Measurements from ENCODE around the gene KIRREL3. TPM values are rescaled to one million over a fixed set of nuclear protein-coding genes. Genes with fewer than 3 reads are reported as not detected.

The KIRREL3 gene
- total and polyA plus RNA-seq, 3 experiments from 2014 or later = not detected

GRCh38 chr11:126996036-126996804 lies 4.3 kb downstream of the KIRREL3 start:
- Histone ChIP-seq H3K9me3 (ENCODE audit: low read length) (no peaks in the 10 kb centered on the region), H3K27me3 (ENCODE audit: insufficient read depth, low read length, poor library complexity, severe bottlenecking) (no peaks in the 10 kb centered on the region), H3K4me3 (ENCODE audit: low read length) (no peak overlapping the region), H3K27ac (ENCODE audit: low read depth, low read length) (no peak overlapping the region), H3K4me1 (ENCODE audit: insufficient read depth, low read length) (no peaks in the 10 kb centered on the region), H3K36me3 (ENCODE audit: insufficient read depth, low read length) (no peaks in the 10 kb centered on the region)
- Mint-ChIP-seq H3K27ac (peak overlapping the region in 1 of 8 donors; percentile 23), H3K36me3 (no peaks in the 10 kb centered on the region), H3K4me1 (no peaks in the 10 kb centered on the region), H3K9me3 (no peaks in the 10 kb centered on the region), H3K4me3 (no peak overlapping the region), H3K27me3 (peaks cover 13 to 31% of the 10 kb centered on the region in 2 donors)
- ChIA-PET POLR2A (no interaction called here), CTCF (no interaction called here)
- DNase-seq = no peak

GRCh38 chr11:126993599-126993998 lies 7.0 kb downstream of the KIRREL3 start:
- Mint-ChIP-seq H3K36me3 (no peaks in the 10 kb centered on the region), H3K4me1 (no peaks in the 10 kb centered on the region), H3K27ac (no peak overlapping the region), H3K9me3 (no peaks in the 10 kb centered on the region), H3K27me3 (peaks cover 22 to 30% of the 10 kb centered on the region in 2 donors), H3K4me3 (no peak overlapping the region)
- ChIA-PET CTCF (no interaction called here), POLR2A (no interaction called here)
- Histone ChIP-seq H3K36me3 (ENCODE audit: insufficient read depth, low read length) (no peaks in the 10 kb centered on the region), H3K4me3 (ENCODE audit: low read length) (no peak overlapping the region), H3K27me3 (ENCODE audit: insufficient read depth, low read length, poor library complexity, severe bottlenecking) (no peaks in the 10 kb centered on the region), H3K27ac (ENCODE audit: low read depth, low read length) (no peak overlapping the region), H3K9me3 (ENCODE audit: low read length) (no peaks in the 10 kb centered on the region), H3K4me1 (ENCODE audit: insufficient read depth, low read length) (no peaks in the 10 kb centered on the region)
- DNase-seq = no peak

DNA sequence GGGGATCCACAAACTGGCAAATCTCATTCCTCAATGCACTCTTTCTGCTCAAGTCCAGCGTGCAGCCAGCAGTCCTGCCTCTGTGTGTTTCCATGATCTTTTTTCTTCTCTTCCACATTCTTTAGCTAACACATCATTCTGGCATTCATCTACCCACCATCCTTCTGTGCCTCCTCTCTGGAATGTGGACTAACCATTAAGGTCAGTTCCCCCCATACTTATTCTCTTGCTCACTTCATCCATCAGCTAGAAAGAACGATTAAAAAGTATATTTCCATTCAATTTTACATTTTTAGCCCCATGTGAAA lies 7.8 kb downstream of the KIRREL3 start:
- H3K9me3 ChIP-seq (ENCODE audit: low read length) = no peaks in the 10 kb centered on the region
- H3K27me3 ChIP-seq (ENCODE audit: insufficient read depth, low read length, poor library complexity, severe bottlenecking) = no peaks in the 10 kb centered on the region
- no peaks in the 10 kb centered on the region for H3K36me3 ChIP-seq (ENCODE audit: insufficient read depth, low read length)
- H3K4me3 ChIP-seq (ENCODE audit: low read length) = no peak overlapping the region
- ChIA-PET CTCF (no interaction called here), POLR2A (no interaction called here)
- H3K4me1 Mint-ChIP-seq = no peaks in the 10 kb centered on the region
- H3K9me3 Mint-ChIP-seq = no peaks in the 10 kb centered on the region
- H3K4me1 ChIP-seq (ENCODE audit: insufficient read depth, low read length) = no peaks in the 10 kb centered on the region
- H3K27me3 Mint-ChIP-seq = peaks cover 22 to 30% of the 10 kb centered on the region in 2 donors
- no peak for DNase-seq
- no peaks in the 10 kb centered on the region for H3K36me3 Mint-ChIP-seq
- no peak overlapping the region for H3K27ac Mint-ChIP-seq
- H3K27ac ChIP-seq (ENCODE audit: low read depth, low read length) = no peak overlapping the region
- H3K4me3 Mint-ChIP-seq = no peak overlapping the region

DNA sequence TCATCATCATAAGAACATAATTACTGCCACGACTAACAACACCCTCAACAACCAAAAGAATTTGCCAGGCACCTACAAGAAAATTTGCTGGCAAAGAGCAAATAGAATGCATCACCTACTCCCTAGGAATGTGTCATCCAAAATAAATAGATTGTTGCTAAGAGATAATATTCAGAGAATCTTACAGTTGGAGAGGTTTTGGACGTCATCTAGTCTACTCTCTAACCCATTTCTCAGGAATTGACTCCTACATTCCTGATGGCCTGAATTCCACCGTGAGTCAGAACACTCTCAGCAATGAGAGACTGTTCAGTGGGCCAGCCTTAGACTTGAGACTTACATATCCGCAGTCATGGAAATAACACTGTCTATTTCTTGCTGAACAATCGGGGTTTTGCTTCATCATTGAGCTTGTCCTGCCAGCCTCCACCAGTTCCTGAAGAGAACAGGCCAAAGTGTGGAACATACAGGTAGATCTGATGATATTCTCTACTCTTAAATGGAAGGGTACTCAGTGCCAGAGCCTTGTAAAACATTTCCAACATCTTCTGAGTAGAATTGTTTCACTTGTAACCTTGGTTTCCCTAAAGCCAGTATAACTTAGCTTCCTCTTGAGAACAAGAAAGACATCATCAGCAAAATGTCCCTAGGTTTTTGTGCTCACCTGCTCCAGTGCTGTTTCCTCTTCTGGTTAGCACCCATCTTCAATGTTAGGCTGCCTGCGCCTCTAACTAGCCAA lies 8.3 kb downstream of the KIRREL3 start:
- DNase-seq = no peak
- Mint-ChIP-seq H3K4me3 (no peak overlapping the region), H3K36me3 (no peaks in the 10 kb centered on the region), H3K4me1 (no peaks in the 10 kb centered on the region), H3K27ac (no peak overlapping the region), H3K27me3 (peaks cover 19 to 26% of the 10 kb centered on the region in 2 donors), H3K9me3 (no peaks in the 10 kb centered on the region)
- POLR2A ChIA-PET = no interaction called here
- Histone ChIP-seq H3K36me3 (ENCODE audit: insufficient read depth, low read length) (no peaks in the 10 kb centered on the region), H3K9me3 (ENCODE audit: low read length) (no peaks in the 10 kb centered on the region), H3K27ac (ENCODE audit: low read depth, low read length) (no peak overlapping the region), H3K4me1 (ENCODE audit: insufficient read depth, low read length) (no peaks in the 10 kb centered on the region), H3K27me3 (ENCODE audit: insufficient read depth, low read length, poor library complexity, severe bottlenecking) (no peaks in the 10 kb centered on the region), H3K4me3 (ENCODE audit: low read length) (no peak overlapping the region)
- CTCF ChIA-PET = interaction anchor here (1.3 kb wide), 1 partner anchor 11 kb away, joined by 4 read pairs; no protein-coding TSS in a partner anchor

GRCh38 chr11:126991596-126991995 lies 9.0 kb downstream of the KIRREL3 start:
- Histone ChIP-seq H3K4me3 (ENCODE audit: low read length) (no peak overlapping the region), H3K9me3 (ENCODE audit: low read length) (no peaks in the 10 kb centered on the region), H3K27ac (ENCODE audit: low read depth, low read length) (no peak overlapping the region), H3K4me1 (ENCODE audit: insufficient read depth, low read length) (no peaks in the 10 kb centered on the region), H3K36me3 (ENCODE audit: insufficient read depth, low read length) (no peaks in the 10 kb centered on the region), H3K27me3 (ENCODE audit: insufficient read depth, low read length, poor library complexity, severe bottlenecking) (no peaks in the 10 kb centered on the region)
- Mint-ChIP-seq H3K9me3 (no peaks in the 10 kb centered on the region), H3K27me3 (peaks cover 14 to 20% of the 10 kb centered on the region in 2 donors), H3K36me3 (no peaks in the 10 kb centered on the region), H3K4me3 (no peak overlapping the region), H3K27ac (no peak overlapping the region), H3K4me1 (no peaks in the 10 kb centered on the region)
- CTCF ChIA-PET = interaction anchor here (1.2 to 1.3 kb wide), 2 partner anchors 10 to 11 kb away, joined by 4 read pairs; no protein-coding TSS in a partner anchor
- POLR2A ChIA-PET = no interaction called here
- DNase-seq = no peak

DNA sequence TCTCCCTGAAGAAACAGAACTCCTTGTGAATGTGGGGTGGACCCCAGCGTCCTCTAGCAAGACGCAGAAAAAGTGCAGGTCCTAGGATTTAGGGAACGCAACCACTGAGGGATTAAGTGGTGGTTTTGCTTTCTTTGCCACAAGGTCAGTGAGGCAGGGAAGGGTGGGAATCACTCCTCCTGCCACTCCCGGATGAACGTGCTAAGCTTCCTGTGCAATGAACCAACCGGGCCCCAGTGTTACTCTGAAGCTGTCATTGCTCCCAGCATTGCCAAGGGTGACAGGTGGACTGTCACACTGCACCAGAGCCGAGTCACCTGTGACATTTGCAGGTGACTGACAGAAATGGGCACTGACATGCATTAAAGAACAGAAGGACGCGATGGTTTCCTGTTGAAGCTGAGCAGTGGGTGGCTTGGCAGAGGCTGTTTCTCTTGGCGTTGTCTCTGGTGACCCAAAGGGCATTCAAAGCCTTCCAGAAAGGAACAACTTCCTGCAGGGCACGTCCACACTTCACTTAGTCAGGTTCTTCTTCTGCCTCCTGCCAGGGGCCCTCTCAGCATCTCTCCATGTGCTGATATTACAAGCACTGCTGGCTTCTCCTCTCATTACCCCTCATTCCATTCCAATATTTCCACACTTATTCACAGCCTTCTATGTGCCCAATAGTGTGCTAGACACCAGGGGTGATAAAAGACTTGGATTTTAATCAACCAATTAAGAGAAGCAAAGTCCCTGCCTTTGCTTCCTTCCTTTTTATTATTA lies 9.7 kb downstream of the KIRREL3 start:
- no peaks in the 10 kb centered on the region for H3K4me1 Mint-ChIP-seq
- Histone ChIP-seq H3K9me3 (ENCODE audit: low read length) (no peaks in the 10 kb centered on the region), H3K27me3 (ENCODE audit: insufficient read depth, low read length, poor library complexity, severe bottlenecking) (no peaks in the 10 kb centered on the region), H3K4me3 (ENCODE audit: low read length) (no peak overlapping the region), H3K27ac (ENCODE audit: low read depth, low read length) (no peak overlapping the region), H3K36me3 (ENCODE audit: insufficient read depth, low read length) (no peaks in the 10 kb centered on the region), H3K4me1 (ENCODE audit: insufficient read depth, low read length) (no peaks in the 10 kb centered on the region)
- CTCF ChIA-PET = interaction anchor here (0.6 to 1.4 kb wide), 4 partner anchors 9 to 511 kb away, joined by 3 to 5 read pairs (median 4); no protein-coding TSS in a partner anchor
- no peak overlapping the region for H3K27ac Mint-ChIP-seq
- H3K4me3 Mint-ChIP-seq = no peak overlapping the region
- no peaks in the 10 kb centered on the region for H3K36me3 Mint-ChIP-seq
- no peaks in the 10 kb centered on the region for H3K9me3 Mint-ChIP-seq
- POLR2A ChIA-PET = no interaction called here
- H3K27me3 Mint-ChIP-seq = peaks cover 14 to 16% of the 10 kb centered on the region in 2 donors
- DNase-seq = no peak

DNA sequence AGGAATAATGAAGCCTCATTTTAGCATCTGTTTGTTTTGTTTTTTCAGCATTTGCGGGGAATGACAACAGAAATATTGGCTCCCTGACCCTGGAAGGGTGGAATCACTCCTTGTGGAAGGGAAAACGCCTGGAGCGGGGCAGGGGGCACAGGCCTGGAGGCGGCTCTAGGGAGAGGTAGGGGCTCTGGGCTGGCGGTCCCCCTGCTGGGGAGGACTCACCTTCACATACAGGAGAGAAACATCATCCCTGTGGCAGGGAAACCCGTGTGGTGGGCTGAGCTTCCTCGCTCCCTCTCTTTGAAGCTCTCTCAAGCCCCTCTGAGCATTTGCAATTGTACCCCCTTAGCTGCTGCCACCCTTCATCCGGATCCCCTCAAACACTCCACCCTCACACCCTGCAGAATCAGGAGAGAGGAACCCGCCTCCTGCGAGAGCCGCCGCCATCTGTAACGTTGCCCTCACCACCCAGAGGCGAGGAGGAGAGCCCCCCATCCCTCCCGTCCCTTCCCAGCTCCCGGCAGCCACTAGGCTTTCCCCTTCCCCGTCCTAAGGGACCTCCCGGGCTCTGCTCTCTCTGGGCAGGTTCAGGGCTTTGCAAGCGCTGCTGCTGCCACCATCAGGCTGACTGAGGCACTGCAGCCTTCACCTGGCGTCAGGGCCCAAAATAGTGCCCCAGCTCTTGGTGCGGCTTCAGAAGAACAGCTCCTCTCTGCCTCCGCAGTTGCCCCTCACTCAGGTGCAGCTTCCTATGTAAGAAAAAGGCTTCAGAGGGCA lies 10.4 kb downstream of the KIRREL3 start:
- Histone ChIP-seq H3K4me3 (ENCODE audit: low read length) (no peak overlapping the region), H3K4me1 (ENCODE audit: insufficient read depth, low read length) (no peaks in the 10 kb centered on the region), H3K27me3 (ENCODE audit: insufficient read depth, low read length, poor library complexity, severe bottlenecking) (no peaks in the 10 kb centered on the region), H3K36me3 (ENCODE audit: insufficient read depth, low read length) (no peaks in the 10 kb centered on the region), H3K27ac (ENCODE audit: low read depth, low read length) (no peak overlapping the region), H3K9me3 (ENCODE audit: low read length) (no peaks in the 10 kb centered on the region)
- POLR2A ChIA-PET = no interaction called here
- Mint-ChIP-seq H3K4me3 (no peak overlapping the region), H3K4me1 (no peaks in the 10 kb centered on the region), H3K27me3 (peaks cover 11 to 13% of the 10 kb centered on the region in 2 donors), H3K36me3 (no peaks in the 10 kb centered on the region), H3K9me3 (no peaks in the 10 kb centered on the region), H3K27ac (no peak overlapping the region)
- peak in 4 of 5 donors; percentile 5 to 52 (median 22) for DNase-seq
- CTCF ChIA-PET = interaction anchor here (0.6 to 1.4 kb wide), 4 partner anchors 11 to 510 kb away, joined by 3 to 5 read pairs (median 4); no protein-coding TSS in a partner anchor

Measured in CD8-positive, alpha-beta memory T cell (primary cell).